Inferior parietal cortex (tissue), 1 donor: ENCODE results near the gene NALCN.

Source experiments
- DNase-seq: peaks from one replicate; pipeline ENCODE4 v3.0.0-alpha.2; 2016; ENCODE audit errors: extremely low spot score

NALCN gene

DNA sequence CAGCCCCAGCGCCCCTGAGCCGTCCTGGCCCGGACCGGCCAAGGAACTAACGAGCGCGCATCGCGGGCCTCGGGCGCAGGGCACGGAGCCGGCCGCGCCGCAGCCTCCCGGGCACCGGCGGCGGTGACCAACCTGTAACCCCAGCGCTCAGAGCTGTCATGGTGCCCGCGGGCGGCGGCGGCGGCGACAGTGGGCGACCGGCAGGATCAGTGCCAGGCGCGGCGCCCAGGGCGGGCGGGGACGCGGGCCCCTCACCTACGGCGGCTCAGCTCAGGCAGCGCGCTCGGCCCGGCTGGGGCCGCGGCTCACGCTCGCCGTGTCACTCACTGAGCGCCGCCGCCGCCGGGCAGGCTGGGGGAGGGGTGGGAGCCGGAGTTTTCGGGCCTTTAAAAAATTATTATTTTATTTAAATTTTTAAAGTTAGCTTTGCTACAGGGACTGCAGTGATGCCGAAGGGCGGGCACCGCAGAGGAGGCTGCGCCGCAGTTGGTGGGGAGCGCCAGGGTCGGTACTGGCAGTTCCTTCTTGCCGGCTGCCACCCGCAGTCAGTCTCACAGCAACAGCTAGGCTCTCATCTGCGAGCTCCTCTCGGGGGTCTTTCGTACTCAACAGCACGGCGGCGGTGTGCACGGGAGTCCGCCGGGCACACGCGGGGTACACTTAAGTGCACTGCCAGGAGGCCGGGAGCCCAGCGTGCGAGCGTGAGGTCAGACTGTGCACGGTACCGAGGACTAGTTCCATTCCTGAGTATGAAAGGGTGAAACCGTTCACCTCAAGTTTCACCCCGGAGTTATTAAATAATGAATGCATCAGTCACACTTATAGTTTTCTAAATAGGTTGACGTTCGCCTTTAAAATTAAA lies at the start of gene NALCN:
NALCN (minus strand) TSS at position 328 of the 862 bp plus-strand sequence. CDS start 17,382 bp downstream, outside the sequence.
- peak; percentile 62 for DNase-seq

DNA sequence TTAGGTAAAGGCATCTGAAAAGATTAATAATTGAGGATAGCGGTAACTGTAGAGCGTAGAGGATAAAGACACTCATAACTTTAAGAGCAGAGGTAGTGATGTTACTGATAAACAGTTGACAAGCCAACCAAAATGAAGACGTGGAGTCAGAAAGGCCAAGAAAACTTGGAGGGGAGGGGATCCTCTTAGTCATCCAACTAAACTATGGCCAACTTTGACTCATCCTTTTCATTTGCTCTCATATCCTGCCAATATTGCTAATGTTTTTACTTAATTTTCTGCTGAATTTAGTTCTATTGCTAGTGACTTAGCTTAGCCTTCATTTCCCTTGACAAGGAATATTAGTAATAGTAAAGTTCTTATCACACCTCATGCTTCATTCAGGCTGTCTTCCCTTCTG lies 49.6 kb upstream of the NALCN start:
- no peak for DNase-seq

DNA sequence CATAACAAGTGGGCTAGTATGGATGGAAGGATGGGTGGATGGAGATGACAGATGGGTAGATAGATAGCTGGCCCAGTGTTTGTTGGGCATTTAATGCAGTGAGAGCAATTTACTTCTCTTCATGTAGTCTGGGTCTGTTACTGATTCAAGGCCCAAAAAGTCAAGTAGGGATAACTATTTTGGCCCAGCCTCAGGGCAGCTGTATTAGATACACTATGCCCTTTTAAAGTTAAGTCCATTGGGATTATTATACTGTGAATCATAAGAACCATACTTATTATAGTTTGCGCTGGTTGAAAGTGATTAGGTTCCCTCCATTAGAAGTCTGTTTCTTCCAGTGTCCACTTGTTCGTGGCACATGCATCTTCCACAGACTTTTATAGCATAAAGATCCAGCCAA lies 40.9 kb upstream of the NALCN start:
- DNase-seq: no peak

DNA sequence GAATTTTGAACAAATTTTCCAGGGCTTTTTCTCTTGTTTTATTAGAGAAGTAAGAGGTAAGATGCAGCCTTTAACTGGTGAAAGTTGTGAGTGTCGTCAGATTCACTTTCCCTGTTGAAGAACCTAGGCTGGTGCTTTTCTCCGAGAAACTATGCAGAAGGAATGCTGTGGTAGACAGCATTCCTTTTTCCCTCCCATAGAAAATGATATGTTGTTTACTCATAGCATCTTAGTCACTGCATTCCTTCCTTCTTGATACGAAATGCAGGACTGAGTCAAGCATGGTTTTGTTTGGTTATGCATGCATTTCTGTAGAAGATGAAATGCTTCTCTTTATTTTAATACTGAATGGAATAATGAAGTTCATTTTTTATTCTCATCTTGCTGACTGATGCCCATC lies 39.6 kb upstream of the NALCN start:
- no peak for DNase-seq

DNA sequence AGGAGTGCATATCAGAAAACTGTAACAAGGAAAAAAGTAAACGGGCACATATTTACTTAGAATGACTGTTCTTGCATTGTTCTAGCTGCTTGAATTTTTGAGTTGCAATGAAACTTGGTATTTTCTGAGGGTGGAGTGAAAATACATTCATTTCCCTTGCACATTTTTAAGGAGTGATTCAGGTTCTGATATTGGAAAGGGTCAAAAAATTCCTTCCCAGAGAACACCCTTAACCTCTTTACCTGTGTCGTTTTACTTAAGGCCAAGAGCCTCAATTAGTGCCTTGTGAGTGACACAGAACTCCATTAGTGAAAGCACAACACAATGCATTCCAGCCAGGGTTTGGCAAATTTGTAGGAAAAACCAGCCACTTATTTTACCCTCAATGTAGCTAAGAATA lies 38.5 kb upstream of the NALCN start:
- DNase-seq: no peak

DNA sequence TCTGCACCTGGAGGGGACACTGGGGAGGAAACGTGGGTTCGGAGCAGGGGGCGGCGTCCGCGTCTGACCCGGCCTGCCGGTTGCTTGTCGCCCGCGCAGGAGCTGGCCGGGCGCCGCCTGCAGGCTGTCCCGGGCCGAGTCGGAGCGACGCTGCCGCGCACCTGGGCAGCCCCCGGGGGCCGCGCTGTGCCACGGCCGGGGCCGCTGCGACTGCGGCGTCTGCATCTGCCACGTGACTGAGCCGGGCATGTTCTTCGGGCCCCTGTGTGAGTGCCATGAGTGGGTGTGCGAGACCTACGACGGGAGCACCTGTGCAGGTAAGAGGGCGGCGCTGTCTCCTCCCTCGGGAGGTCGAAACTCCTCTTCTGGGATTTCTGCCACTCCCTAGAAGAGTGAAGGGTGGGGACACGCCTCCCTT lies 37.5 kb upstream of the NALCN start:
- no peak for DNase-seq

DNA sequence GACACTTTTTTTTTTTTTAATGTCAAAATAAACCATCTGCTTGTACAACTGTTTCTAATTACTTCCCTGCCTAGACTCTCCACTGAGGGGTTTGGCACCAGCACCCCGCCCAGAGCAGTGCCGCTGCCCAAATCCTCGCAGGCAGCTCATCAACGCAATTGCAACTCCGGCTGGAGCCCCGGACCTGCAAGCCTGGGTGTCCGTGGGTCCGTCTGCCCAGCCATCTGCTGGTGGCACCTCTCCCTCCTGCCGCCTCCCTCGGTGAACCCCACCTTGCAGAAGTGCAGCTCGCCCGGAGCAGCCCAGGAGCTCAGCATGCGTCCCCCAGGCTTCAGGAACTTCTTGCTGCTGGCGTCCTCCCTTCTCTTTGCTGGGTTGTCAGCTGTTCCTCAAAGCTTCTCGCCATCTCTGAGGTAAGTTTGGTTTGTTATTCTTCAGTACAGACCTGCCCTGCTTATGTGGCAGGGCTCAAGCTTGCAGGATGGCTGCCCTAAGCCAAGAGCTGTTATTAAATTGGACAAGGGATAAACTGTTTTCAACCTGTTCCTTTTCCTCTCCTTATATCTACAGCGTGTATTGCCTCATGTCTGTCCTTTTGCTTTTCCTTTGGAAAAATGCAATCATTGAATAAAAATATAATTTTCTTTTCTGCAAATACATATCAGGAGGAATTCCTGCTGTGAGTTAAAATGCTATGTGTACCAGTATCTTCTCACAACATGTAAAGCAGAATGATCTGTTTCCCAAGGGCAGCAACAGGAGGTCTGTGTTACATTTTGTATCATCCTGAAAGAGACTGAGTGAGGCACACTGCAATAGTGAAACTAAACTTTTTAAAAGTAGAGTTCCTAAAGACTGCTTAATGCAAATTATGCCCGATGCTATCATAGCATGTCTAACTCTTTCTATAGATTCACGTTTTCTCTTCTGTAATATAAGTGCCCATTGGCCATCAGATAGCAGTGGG lies 36.5 kb upstream of the NALCN start, which contains the start of gene ITGBL1:
ITGBL1 (plus strand) TSS at position 157 of the 967 bp plus-strand sequence; CDS start at position 316, 159 bp downstream.
- DNase-seq: no peak

DNA sequence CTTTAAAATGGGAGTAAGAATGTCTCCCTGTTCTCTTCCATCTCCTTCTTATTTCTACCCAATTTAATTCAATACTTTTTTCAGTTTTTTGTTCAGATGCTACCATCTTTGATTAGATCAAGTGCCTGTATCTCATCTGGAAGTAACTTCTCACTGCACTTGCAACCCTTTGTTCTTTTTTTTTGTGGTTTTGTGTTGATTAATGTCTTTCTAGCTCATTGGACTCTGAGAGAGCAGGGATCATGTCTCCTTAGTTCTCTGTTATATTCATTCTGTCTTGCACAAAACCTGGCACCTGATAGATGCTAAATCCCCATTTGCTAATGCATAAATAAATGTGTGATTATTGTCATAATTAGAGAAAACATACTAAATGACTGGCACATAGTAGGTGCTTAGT lies 35.3 kb upstream of the NALCN start:
- DNase-seq: no peak

DNA sequence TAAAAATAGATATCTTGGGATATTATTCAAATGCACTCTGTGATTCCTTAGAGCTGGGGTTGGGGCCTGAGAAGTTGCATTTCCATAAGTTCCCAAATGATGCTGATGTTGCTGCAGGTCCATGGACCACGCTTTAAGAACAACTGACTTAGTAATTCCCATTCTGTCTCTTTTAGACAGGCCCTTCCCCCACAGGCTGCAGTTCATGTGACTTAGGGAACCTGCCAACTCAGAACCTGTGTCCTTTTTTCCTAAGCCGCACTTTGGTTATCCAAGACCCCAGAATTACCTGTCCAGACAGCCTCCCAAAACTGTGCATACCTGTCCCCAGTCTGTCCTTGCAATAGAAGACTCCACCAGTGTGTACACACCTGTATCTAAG lies 34.4 kb upstream of the NALCN start:
- DNase-seq: no peak

DNA sequence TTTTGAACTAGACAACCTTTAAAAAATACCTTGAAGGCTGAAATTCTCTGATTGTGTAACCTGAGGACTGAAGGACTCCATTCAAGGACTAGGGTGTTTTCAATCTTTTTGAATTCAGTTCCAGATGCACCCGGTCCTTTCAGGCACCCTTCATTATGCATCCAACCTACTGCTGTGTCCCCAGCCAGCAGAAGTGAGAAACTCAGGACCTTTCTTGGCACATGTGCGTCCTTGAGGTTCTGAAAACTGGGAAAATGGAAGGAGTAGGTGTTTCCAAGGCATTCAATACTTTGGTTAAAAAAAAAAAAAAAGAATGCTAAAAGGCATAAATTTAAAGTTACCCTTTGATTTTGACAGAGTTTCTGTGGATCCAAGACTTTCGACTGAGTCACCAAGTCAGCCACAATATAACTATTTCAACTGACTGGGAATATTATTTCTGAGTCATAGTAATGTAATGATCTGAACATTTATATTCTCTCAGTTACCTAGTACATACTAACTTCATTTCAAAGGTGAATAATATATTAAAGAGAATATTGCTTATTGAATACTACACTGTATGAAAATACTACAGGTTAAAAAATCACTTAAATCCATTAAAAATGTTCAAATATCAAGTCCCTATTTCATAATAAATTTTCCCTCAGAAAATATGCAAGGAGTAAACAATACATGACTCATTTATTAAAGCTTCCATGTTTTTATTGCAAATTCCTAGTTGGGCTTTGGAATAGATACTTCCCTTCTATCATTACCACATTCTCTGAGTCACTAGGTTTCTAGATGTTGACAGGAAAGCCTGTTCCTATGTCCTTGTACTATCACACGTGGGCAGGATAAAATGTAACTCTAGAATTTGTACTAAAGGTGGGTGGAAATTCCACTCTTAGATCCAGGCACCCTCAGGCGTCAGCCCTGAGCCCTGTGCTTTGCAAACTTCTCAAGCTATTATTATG lies 33.8 kb upstream of the NALCN start:
- DNase-seq: peak; percentile 22

DNA sequence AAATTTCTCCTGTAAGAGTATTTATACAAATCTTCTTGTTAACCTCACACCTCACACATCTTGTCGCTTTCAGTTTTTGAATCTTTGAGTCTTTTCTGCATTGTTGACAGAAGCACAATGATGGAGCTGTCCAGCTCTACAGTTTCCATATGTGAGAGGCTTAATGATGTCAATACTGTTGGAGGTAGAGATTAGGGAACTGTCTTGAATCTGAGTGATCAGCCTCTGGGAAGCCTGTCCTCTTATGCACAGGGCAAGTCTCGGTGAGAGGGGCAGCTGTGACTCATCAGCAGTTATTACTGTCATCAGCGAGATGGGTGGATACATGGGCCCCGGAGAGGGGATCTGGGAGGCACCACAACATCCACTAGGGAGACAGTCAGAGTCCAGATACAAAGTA lies 31.5 kb upstream of the NALCN start:
- DNase-seq: no peak

DNA sequence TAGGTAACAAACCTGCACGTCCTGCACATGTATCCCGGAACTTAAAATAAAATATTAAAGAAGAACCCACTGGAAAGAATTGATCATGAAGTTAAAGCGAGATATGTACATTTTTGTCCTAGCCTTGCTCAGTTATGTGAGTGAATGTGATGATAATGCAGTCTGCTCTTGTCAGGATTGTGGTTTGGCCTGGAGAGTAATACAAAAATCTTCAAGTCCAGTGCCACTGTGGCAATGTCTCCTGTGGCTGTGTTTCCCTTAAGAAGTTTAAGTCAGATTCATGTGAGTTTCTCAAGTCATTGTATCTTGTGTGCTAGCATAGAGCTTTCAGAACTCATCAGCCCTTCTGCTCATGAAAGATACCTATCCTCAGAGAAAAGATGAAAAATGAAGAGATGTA lies 18.2 kb upstream of the NALCN start:
- no peak for DNase-seq

DNA sequence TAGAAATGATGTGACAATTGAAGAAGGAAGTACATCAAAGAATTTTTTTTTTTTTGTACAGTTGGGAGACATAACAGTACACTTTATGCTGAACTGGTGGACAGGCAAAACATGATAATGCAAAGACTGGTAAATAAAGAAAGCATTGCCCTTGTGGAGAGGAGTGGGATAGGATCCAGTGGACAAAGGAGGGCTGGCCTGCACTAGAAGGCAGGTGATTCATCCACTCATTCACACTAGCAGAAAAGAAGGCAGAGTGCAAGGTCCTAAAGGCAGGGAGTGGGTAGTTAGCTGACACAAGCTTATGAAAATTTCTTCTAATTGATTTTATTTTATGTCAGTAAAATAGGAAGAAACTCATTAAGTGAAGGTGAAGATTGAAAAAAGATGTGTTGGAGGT lies 17.6 kb upstream of the NALCN start:
- no peak for DNase-seq

DNA sequence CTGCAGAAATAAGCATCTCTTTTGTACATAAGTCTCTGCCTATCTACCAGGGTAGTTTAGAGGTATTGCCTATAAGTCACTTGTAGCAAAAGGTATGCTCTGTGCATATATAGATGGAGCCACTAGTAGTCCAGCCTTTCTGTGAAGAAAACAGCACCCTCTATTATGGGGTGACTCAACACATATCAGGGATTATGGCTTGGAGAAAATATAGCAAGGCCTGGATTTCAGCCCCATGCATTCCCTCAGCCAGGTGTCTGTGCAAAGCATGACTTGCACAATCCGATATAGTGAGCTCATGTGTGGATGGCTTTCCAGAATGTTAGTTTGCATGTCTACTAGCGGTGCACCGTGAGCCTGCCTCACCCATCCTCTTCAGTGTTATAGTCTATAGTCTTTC lies 13.4 kb upstream of the NALCN start:
- no peak for DNase-seq

DNA sequence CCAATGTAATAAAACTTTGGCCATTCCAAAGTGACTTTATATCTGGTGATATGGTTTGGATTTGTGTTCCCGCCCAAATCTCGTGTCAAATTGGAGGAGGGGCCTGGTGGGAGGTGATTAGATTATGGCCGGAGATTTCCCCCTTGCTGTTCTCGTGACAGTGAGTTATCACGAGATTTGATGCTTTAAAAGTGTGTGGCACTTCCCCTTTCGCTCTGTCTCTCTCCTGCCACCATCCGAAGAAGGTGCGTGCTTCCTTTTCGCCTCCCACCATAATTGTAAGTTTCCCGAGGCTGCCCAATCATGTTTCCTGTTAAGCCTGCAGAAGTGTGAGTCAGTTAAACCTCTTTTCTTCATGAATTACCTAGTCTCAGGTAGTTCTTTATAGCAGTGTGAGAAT lies 9.3 kb upstream of the NALCN start:
- no peak for DNase-seq

DNA sequence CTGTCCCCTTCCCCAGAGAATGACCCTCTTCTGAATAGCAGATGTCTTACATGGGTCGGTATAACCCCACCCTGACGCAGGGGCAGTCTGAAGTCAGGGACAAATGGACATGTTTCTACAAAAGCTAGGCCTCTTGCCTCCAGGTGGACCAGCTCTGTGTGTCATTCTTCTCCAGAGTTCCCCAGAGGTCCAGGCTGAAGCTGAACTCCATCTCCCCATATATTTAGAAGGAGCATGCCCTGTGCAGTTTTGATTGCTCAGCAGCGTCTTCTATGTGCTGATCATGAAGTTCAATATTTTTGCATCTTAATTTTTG lies 8.8 kb upstream of the NALCN start:
- no peak for DNase-seq

DNA sequence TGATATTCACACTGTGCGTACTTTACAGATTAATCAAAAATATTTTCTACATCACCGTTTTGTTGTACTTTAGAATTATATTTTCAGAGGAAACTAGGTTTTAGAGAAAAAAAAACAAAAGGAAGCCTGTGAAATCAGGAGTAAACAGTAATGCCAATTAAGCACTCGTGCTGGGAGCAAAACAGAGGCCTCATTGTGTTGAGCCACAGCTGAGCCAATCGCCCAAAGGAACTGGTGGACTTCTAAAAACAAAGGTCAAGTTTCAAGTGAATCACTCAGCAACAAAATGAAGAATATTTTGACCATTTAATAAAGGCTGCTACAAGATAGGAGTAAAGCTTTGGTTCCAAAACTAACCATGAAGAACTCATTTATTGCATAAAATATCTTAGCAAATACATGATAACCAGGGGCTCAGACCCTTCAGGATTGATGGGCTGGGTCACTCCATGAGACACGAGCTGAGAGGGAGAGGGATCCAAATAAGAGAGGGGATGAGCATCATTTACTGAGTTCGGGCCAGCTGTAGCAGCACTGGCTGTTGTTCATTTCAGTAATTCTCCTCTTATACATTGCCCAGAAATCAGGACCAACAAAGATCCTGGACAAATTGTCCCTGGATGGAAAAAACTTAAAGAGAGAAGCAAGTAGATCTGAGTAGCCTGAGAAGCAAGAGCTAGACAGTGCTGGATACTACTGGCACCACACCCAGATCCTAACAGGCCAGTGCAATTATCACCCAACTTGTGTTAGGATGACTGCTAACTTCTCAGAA lies 8.3 kb upstream of the NALCN start:
- peak; percentile 80 for DNase-seq

DNA sequence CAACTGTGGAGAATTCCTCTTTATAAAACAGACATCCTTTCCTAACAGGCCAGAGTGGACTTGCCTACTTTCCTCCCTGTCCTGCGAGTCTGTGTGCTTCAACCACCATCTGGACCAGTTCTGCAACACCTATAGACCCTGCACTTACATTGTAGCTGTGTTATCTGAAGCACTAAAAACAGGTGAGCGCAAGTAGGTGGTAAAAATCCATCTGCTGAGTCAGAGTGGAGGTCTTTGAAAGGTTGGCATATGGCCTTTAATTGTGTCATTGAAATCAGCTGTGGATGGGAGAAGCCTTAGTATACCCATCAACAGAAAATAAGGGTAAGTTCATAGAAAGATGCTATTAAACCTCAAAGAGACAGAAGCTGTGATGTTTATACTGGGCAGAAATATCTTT lies 7.6 kb upstream of the NALCN start:
- DNase-seq: peak; percentile 47

DNA sequence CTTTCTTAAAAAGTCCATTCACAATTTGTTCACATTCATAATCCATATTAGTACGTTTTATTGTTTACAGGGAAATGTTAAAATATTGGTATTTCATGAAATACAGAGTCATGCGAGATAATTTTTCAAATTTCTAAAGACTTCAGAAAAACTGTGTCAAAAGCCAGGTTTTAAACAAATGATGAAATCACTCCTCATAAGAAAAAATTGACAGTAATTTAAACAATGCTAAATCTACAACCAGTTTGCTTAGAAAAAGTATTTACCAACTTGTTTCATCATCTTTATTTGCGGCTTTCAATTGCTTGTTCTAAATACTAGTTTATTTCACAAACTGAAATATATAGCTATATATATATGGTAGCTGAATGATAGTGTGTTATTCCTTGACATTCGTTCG lies 1.2 kb upstream of the NALCN start:
- DNase-seq: no peak

DNA sequence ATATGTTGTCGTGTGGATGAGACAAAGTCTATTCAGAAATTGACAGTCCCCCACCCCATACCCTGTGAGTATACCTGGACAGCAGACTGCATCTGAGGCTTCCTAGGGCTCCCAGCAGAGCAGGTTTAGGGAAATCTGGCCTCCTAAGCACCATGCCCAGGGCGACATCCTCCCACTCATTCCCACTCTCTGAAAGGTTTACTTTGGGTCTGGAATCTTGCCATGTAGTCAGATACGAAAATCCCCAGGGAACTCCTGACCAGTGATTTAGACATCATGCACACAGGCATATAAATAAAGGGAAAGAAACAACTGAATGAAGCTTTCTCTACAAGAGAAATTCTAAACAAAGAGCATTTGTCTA lies 717 bp upstream of the NALCN start:
- DNase-seq: peak; percentile 38
